DOHH2 (cell line): Measurements from ENCODE around the gene ZCCHC9.
A peak's percentile ranks its signal among the peaks of the same experiment; 100 is the strongest.

ENCODE experiments used
- H3F3A ChIP-seq: fragments of 200-600 bp; sonication (generic), shearing (Covaris generic); 2 replicates; pipeline ENCODE4 v1.6.0; 2016; ENCODE audit warnings: antibody characterized with exemption, mild to moderate bottlenecking; ENCODE audit not compliant: control insufficient read depth, insufficient read depth
- H3K27ac ChIP-seq: fragments of 200-600 bp; sonication (generic); 2 replicates; pipeline ENCODE4 v1.5.1; 2014; ENCODE audit warnings: low read depth, mild to moderate bottlenecking, low read length, moderate library complexity
- H3K27me3 ChIP-seq: fragments of 200-600 bp; sonication (generic); 2 replicates; pipeline ENCODE4 v1.6.1; 2014; ENCODE audit warnings: mild to moderate bottlenecking, low read length, mixed read lengths; ENCODE audit not compliant: control insufficient read depth
- H3K36me3 ChIP-seq: fragments of 200-600 bp; sonication (generic); 2 replicates; pipeline ENCODE4 v1.6.1; 2014; ENCODE audit warnings: mild to moderate bottlenecking, low read length, moderate library complexity, mixed read lengths; ENCODE audit not compliant: control insufficient read depth
- H3K4me1 ChIP-seq: fragments of 200-600 bp; sonication (generic); 2 replicates; pipeline ENCODE4 v1.6.1; 2014; ENCODE audit warnings: mild to moderate bottlenecking, low read length, mixed read lengths; ENCODE audit not compliant: control insufficient read depth
- H3K4me2 ChIP-seq: fragments of 200-600 bp; sonication (generic); 2 replicates; pipeline ENCODE4 v1.6.0; 2014; ENCODE audit warnings: mild to moderate bottlenecking, low read length, moderate library complexity
- H3K4me3 ChIP-seq: fragments of 200-600 bp; sonication (generic); 2 replicates; pipeline ENCODE4 v1.5.1; 2014; ENCODE audit warnings: mild to moderate bottlenecking, low read length, mixed read lengths
- H3K79me2 ChIP-seq: fragments of 200-600 bp; sonication (generic); 2 replicates; pipeline ENCODE4 v1.6.1; 2014; ENCODE audit warnings: mild to moderate bottlenecking, low read length, mixed read lengths; ENCODE audit not compliant: control insufficient read depth
- H3K9me2 ChIP-seq: fragments of 200-600 bp; sonication (generic); replicated peaks from 2 replicates; pipeline ENCODE4 v1.6.1; 2014; ENCODE audit warnings: mild to moderate bottlenecking, low read length, mixed read lengths; ENCODE audit not compliant: control insufficient read depth
- H3K9me3 ChIP-seq: fragments of 200-600 bp; sonication (generic); 2 replicates; pipeline ENCODE4 v1.6.1; 2014; ENCODE audit warnings: antibody characterized with exemption, low read length, mixed read lengths; ENCODE audit not compliant: control insufficient read depth, insufficient read depth
- H4K20me1 ChIP-seq: fragments of 200-600 bp; sonication (generic); 2 replicates; pipeline ENCODE4 v1.6.0; 2014; ENCODE audit warnings: low read depth, mild to moderate bottlenecking, antibody characterized with exemption, low read length, moderate library complexity; ENCODE audit not compliant: control insufficient read depth, insufficient read depth
- CTCF ChIP-seq: fragments of 200-600 bp; sonication (generic); IDR thresholded peaks from one replicate; pipeline ENCODE4 v1.5.1; 2014; ENCODE audit warnings: antibody characterized with exemption, mild to moderate bottlenecking, low read depth, low read length; ENCODE audit not compliant: poor library complexity, severe bottlenecking
- EZH2phosphoT487 ChIP-seq: fragments of 200-600 bp; sonication (generic); IDR thresholded peaks from 2 replicates; pipeline ENCODE4 v1.6.1; 2017; ENCODE audit warnings: borderline replicate concordance, mild to moderate bottlenecking, antibody characterized with exemption, low read length, moderate library complexity, mixed read lengths

The ZCCHC9 gene

GRCh38 chr5:81283976-81284375, 17.4 kb upstream of the ZCCHC9 start:
- Histone ChIP-seq H3K9me2 (no peaks in the 10 kb centered on the region), H3K79me2 (peaks cover 34% of the 10 kb centered on the region), H3K4me2 (no peak overlapping the region), H3K27me3 (no peaks in the 10 kb centered on the region), H3K4me3 (no peak overlapping the region), H3K4me1 (peaks cover 39% of the 10 kb centered on the region), H3F3A (peaks cover 6% of the 10 kb centered on the region; the same call in 1 of the 2 replicates), H3K36me3 (no peaks in the 10 kb centered on the region), H4K20me1 (no peaks in the 10 kb centered on the region), H3K9me3 (no peaks in the 10 kb centered on the region), H3K27ac (no peak overlapping the region)
- TF ChIP-seq CTCF (no peak), EZH2phosphoT487 (no peak)

- Histone ChIP-seq H3K4me1 (peaks cover 55% of the 10 kb centered on the region), H3K36me3 (peaks cover 3% of the 10 kb centered on the region), H3K27me3 (no peaks in the 10 kb centered on the region), H4K20me1 (no peaks in the 10 kb centered on the region), H3F3A (peaks cover 6% of the 10 kb centered on the region), H3K9me2 (no peaks in the 10 kb centered on the region), H3K4me2 (peak overlapping the region; percentile 66), H3K9me3 (peaks cover 3% of the 10 kb centered on the region; the same call in 1 of the 2 replicates), H3K27ac (no peak overlapping the region), H3K4me3 (no peak overlapping the region), H3K79me2 (peaks cover 55% of the 10 kb centered on the region)
- TF ChIP-seq CTCF (no peak), EZH2phosphoT487 (no peak)
Observed at GRCh38 chr5:81286059-81286617, 15.2 kb upstream of the ZCCHC9 start.

- Histone ChIP-seq H3K27ac (peak overlapping the region; percentile 74), H3K79me2 (peaks cover 74% of the 10 kb centered on the region), H4K20me1 (no peaks in the 10 kb centered on the region), H3K36me3 (peaks cover 13% of the 10 kb centered on the region), H3K4me1 (peaks cover 62% of the 10 kb centered on the region), H3K9me3 (peaks cover 22% of the 10 kb centered on the region), H3F3A (peaks cover 6% of the 10 kb centered on the region), H3K4me3 (peak overlapping the region; percentile 49), H3K4me2 (peak overlapping the region; percentile 66), H3K27me3 (no peaks in the 10 kb centered on the region), H3K9me2 (no peaks in the 10 kb centered on the region)
- TF ChIP-seq CTCF, result no peak
- no peak for TF ChIP-seq EZH2phosphoT487
Observed at GRCh38 chr5:81288021-81288433, 13.4 kb upstream of the ZCCHC9 start.
